Ovary (tissue), 3 donors: Measurements from ENCODE around the gene CHP1.
"Not testable (repeated sequence)": the region's sequence is repeated elsewhere in the genome, so short reads cannot be mapped to it uniquely, and the experiment has no call there.

Experiments
- EP300 ChIP-seq: sonication (generic); formaldehyde crosslinking; IDR thresholded peaks from one replicate; pipeline ENCODE4 v1.6.1; 2017; ENCODE audit warnings: antibody characterized with exemption
- POLR2A ChIP-seq: fragments of 450-650 bp; IDR thresholded peaks from one replicate; pipeline ENCODE4 v1.6.1; 2017; ENCODE audit warnings: antibody characterized with exemption, mild to moderate bottlenecking, moderate library complexity
- TF ChIP-seq, protein P1 (sequence below), 3 donors: fragments of 450-650 bp in 2 of 3; fragments of 200-600 bp in 1 of 3; IDR thresholded peaks; one replicate each; pipeline versions ENCODE4 v1.5.1 to v1.8.0; 2016 to 2022; ENCODE audit warnings: antibody characterized with exemption in 3 of 3, mild to moderate bottlenecking in 1 of 3
- donor health status: DM: no; HTN: no; CAD: no.

GRCh38 chr15:41235228-41235627 is 4.2 kb downstream of the CHP1 start:
- not testable (repeated sequence) for TF ChIP-seq POLR2A, EP300
- TF ChIP-seq, protein P1, sequence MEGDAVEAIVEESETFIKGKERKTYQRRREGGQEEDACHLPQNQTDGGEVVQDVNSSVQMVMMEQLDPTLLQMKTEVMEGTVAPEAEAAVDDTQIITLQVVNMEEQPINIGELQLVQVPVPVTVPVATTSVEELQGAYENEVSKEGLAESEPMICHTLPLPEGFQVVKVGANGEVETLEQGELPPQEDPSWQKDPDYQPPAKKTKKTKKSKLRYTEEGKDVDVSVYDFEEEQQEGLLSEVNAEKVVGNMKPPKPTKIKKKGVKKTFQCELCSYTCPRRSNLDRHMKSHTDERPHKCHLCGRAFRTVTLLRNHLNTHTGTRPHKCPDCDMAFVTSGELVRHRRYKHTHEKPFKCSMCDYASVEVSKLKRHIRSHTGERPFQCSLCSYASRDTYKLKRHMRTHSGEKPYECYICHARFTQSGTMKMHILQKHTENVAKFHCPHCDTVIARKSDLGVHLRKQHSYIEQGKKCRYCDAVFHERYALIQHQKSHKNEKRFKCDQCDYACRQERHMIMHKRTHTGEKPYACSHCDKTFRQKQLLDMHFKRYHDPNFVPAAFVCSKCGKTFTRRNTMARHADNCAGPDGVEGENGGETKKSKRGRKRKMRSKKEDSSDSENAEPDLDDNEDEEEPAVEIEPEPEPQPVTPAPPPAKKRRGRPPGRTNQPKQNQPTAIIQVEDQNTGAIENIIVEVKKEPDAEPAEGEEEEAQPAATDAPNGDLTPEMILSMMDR (IDR thresholded peaks at IDR 0.05): not testable (repeated sequence)
